Measurements from ENCODE around the gene DPP9. TPM values are rescaled to one million over a fixed set of nuclear protein-coding genes. Genes with fewer than 3 reads are reported as not detected.
A peak's percentile ranks its signal among the peaks of the same experiment; 100 is the strongest.
"Not testable (repeated sequence)": the region's sequence is repeated elsewhere in the genome, so short reads cannot be mapped to it uniquely, and the experiment has no call there.

The DPP9 gene
- total and polyA plus RNA-seq, 7 experiments from 2014 or later = 16.4 to 90.7 (median 80.1) TPM

GRCh38 chr19:4719499-4719866 lies 4.2 kb downstream of the DPP9 start:
- Histone ChIP-seq H3K4me1 (ENCODE audit: control insufficient read depth in 2 of 2, insufficient read depth in 2 of 2, low read length in 2 of 2) (peaks cover 13 to 18% of the 10 kb centered on the region in 2 donors), H3K27ac (ENCODE audit: low read depth, low read length) (no peak overlapping the region), H3K36me3 (ENCODE audit: control insufficient read depth in 2 of 3, insufficient read depth in 3 of 3, low read length in 3 of 3) (peaks cover 0 to 66% (median 19%) of the 10 kb centered on the region in 3 experiments), H3K4me3 (ENCODE audit: low read length) (no peak overlapping the region), H3K27me3 (ENCODE audit: control insufficient read depth in 2 of 2, insufficient read depth in 2 of 2, low read length in 2 of 2) (no peaks in the 10 kb centered on the region), H3K9me3 (ENCODE audit: control insufficient read depth in 2 of 3, low read length in 3 of 3) (no peaks in the 10 kb centered on the region)
- Mint-ChIP-seq H3K4me1 (peaks cover 23 to 41% (median 29%) of the 10 kb centered on the region in 7 donors), H3K4me3 (no peak overlapping the region), H3K9me3 (peaks cover 0 to 9% (median 0%) of the 10 kb centered on the region in 11 donors), H3K27me3 (peaks cover 0 to 7% (median under 1%) of the 10 kb centered on the region in 5 donors), H3K27ac (peak overlapping the region in 1 of 9 donors; percentile 19), H3K36me3 (peaks cover 3 to 24% (median 10%) of the 10 kb centered on the region in 5 donors)
- DNase-seq (no peak), ATAC-seq (no peak)
- intact Hi-C loops (cut with micrococcal nuclease) = no loop called here
- POLR2A ChIA-PET = no interaction called here
- CTCF ChIA-PET = no interaction called here

GRCh38 chr19:4717966-4718701 lies 5.5 kb downstream of the DPP9 start:
- Mint-ChIP-seq H3K36me3 (peaks cover 5 to 27% (median 12%) of the 10 kb centered on the region in 5 donors), H3K4me3 (no peak overlapping the region), H3K27me3 (no peaks in the 10 kb centered on the region), H3K9me3 (peaks cover 0 to 1% (median 0%) of the 10 kb centered on the region in 11 donors), H3K4me1 (peaks cover 22 to 32% (median 24%) of the 10 kb centered on the region in 7 donors), H3K27ac (no peak overlapping the region)
- H3K4me1 ChIP-seq (ENCODE audit: control insufficient read depth in 2 of 2, insufficient read depth in 2 of 2, low read length in 2 of 2) = peaks cover 12 to 18% of the 10 kb centered on the region in 2 donors
- DNase-seq (no peak), ATAC-seq (no peak)
- POLR2A ChIA-PET = no interaction called here
- H3K27me3 ChIP-seq (ENCODE audit: control insufficient read depth in 2 of 2, insufficient read depth in 2 of 2, low read length in 2 of 2) = no peaks in the 10 kb centered on the region
- H3K36me3 ChIP-seq (ENCODE audit: control insufficient read depth in 2 of 3, insufficient read depth in 3 of 3, low read length in 3 of 3) = peaks cover 0 to 76% (median 19%) of the 10 kb centered on the region in 3 experiments
- no peak overlapping the region for H3K4me3 ChIP-seq (ENCODE audit: low read length)
- H3K27ac ChIP-seq (ENCODE audit: low read depth, low read length) = no peak overlapping the region
- CTCF ChIA-PET = no interaction called here
- H3K9me3 ChIP-seq (ENCODE audit: control insufficient read depth in 2 of 3, low read length in 3 of 3) = no peaks in the 10 kb centered on the region
- intact Hi-C loops (cut with micrococcal nuclease) = no loop called here

GRCh38 chr19:4717191-4717965 lies 6.3 kb downstream of the DPP9 start:
- peaks cover 5 to 34% (median 12%) of the 10 kb centered on the region in 5 donors for H3K36me3 Mint-ChIP-seq
- H3K36me3 ChIP-seq (ENCODE audit: control insufficient read depth in 2 of 3, insufficient read depth in 3 of 3, low read length in 3 of 3) = peaks cover 0 to 84% (median 19%) of the 10 kb centered on the region in 3 experiments
- intact Hi-C loops (cut with micrococcal nuclease) = no loop called here

DNA sequence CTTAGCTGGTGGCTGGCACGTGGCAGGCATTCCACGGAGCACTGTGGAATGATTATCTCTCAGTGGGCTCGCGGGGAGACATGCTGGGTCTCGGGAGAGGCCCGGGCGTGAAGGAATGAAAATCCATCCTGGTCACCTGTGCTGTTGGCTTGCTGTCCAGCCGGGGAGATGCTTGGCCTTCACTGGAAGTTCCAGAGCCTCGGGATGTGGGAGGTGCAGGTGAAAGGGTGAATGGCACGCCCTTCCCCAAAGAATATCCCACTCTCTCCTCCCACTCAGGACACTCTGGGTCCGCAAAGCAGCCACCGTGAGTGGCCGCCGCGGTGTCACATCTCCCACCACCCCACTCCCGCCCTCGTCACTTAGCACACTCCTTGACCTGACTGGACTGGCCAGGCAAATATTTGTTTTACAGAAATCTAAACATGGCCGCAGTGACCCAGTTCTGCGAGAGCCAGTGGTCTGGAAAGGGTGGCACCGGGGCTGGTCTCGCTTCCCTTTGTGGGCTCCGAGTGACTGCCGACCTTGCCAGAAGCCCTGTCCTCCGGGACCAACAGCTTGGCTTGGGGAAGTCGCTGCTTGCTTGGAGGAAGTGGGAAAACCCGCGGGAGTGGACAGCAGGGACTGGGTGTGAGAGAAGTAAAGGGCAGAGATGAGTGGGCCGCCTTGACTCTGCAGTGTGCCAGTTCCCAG lies 8.0 kb downstream of the DPP9 start:
- CTCF ChIA-PET = no interaction called here

More at GRCh38 chr19:4717191-4717965, 6.3 kb downstream of the DPP9 start:
- peaks cover 0 to 1% (median 0%) of the 10 kb centered on the region in 11 donors for H3K9me3 Mint-ChIP-seq
- ATAC-seq (no peak), DNase-seq (no peak)
- H3K4me1 Mint-ChIP-seq = peaks cover 15 to 25% (median 20%) of the 10 kb centered on the region in 7 donors
- no peaks in the 10 kb centered on the region for H3K27me3 ChIP-seq (ENCODE audit: control insufficient read depth in 2 of 2, insufficient read depth in 2 of 2, low read length in 2 of 2)
- H3K27me3 Mint-ChIP-seq = no peaks in the 10 kb centered on the region
- H3K4me3 Mint-ChIP-seq = no peak overlapping the region
- H3K27ac Mint-ChIP-seq = no peak overlapping the region
- no peak overlapping the region for H3K27ac ChIP-seq (ENCODE audit: low read depth, low read length)
- peaks cover 4 to 10% of the 10 kb centered on the region in 2 donors for H3K4me1 ChIP-seq (ENCODE audit: control insufficient read depth in 2 of 2, insufficient read depth in 2 of 2, low read length in 2 of 2)
- no peak overlapping the region for H3K4me3 ChIP-seq (ENCODE audit: low read length)
- H3K9me3 ChIP-seq (ENCODE audit: control insufficient read depth in 2 of 3, low read length in 3 of 3) = no peaks in the 10 kb centered on the region
- ChIA-PET CTCF (no interaction called here), POLR2A (no interaction called here)

DNA sequence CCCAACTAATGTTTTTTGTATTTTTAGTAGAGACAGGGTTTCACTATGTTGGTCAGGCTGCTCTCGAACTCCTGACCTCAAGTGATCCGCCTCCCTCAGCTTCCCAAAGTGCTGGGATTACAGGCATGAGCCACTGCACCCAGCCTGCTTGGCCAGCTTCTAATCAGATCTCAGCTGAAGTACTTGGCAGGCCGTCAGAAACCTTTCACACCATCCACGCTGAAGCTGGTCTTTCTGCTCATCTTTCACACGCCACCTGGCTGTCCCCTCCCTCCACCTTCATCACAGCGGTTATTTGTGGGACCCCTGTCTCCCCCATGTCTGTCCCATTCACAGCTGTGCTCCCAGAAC lies 8.5 kb downstream of the DPP9 start:
- POLR2A ChIA-PET; intact Hi-C loops (cut with micrococcal nuclease); H3K4me1 Mint-ChIP-seq; H3K27ac ChIP-seq (ENCODE audit: low read depth, low read length); ATAC-seq; H3K4me1 ChIP-seq (ENCODE audit: control insufficient read depth in 2 of 2, insufficient read depth in 2 of 2, low read length in 2 of 2); H3K9me3 Mint-ChIP-seq; H3K9me3 ChIP-seq (ENCODE audit: control insufficient read depth in 2 of 3, low read length in 3 of 3); CTCF ChIA-PET; H3K27ac Mint-ChIP-seq; H3K27me3 Mint-ChIP-seq; H3K4me3 ChIP-seq (ENCODE audit: low read length); H3K27me3 ChIP-seq (ENCODE audit: control insufficient read depth in 2 of 2, insufficient read depth in 2 of 2, low read length in 2 of 2); H3K4me3 Mint-ChIP-seq; DNase-seq: not testable (repeated sequence)
- peaks cover 0 to 92% (median 19%) of the 10 kb centered on the region in 3 experiments for H3K36me3 ChIP-seq (ENCODE audit: control insufficient read depth in 2 of 3, insufficient read depth in 3 of 3, low read length in 3 of 3)
- peaks cover 5 to 40% (median 9%) of the 10 kb centered on the region in 5 donors for H3K36me3 Mint-ChIP-seq

More for the DNA sequence above, 8.0 kb downstream of the DPP9 start:
- Histone ChIP-seq H3K4me1 (ENCODE audit: control insufficient read depth in 2 of 2, insufficient read depth in 2 of 2, low read length in 2 of 2) (no peaks in the 10 kb centered on the region), H3K27me3 (ENCODE audit: control insufficient read depth in 2 of 2, insufficient read depth in 2 of 2, low read length in 2 of 2) (no peaks in the 10 kb centered on the region), H3K27ac (ENCODE audit: low read depth, low read length) (no peak overlapping the region), H3K36me3 (ENCODE audit: control insufficient read depth in 2 of 3, insufficient read depth in 3 of 3, low read length in 3 of 3) (peaks cover 0 to 92% (median 19%) of the 10 kb centered on the region in 3 experiments), H3K4me3 (ENCODE audit: low read length) (no peak overlapping the region), H3K9me3 (ENCODE audit: control insufficient read depth in 2 of 3, low read length in 3 of 3) (no peaks in the 10 kb centered on the region)
- Mint-ChIP-seq H3K4me3 (no peak overlapping the region), H3K4me1 (peaks cover 4 to 12% (median 9%) of the 10 kb centered on the region in 7 donors), H3K27ac (no peak overlapping the region), H3K27me3 (no peaks in the 10 kb centered on the region), H3K36me3 (peaks cover 5 to 43% (median 12%) of the 10 kb centered on the region in 5 donors), H3K9me3 (peaks cover 0 to 1% (median 0%) of the 10 kb centered on the region in 11 donors)
- POLR2A ChIA-PET = no interaction called here
- DNase-seq (no peak), ATAC-seq (no peak)
- intact Hi-C loops (cut with micrococcal nuclease) = no loop called here

GRCh38 chr19:4714016-4714415 lies 9.6 kb downstream of the DPP9 start:
- Mint-ChIP-seq H3K4me3 (no peak overlapping the region), H3K27ac (no peak overlapping the region), H3K36me3 (peaks cover 5 to 45% (median 13%) of the 10 kb centered on the region in 5 donors), H3K4me1 (peaks cover 4 to 12% (median 6%) of the 10 kb centered on the region in 7 donors), H3K27me3 (no peaks in the 10 kb centered on the region), H3K9me3 (peaks cover 0 to 1% (median 0%) of the 10 kb centered on the region in 11 donors)
- no peak for ATAC-seq
- Histone ChIP-seq H3K27ac (ENCODE audit: low read depth, low read length) (no peak overlapping the region), H3K4me1 (ENCODE audit: control insufficient read depth in 2 of 2, insufficient read depth in 2 of 2, low read length in 2 of 2) (peaks cover 0 to 7% of the 10 kb centered on the region in 2 donors), H3K4me3 (ENCODE audit: low read length) (no peak overlapping the region), H3K27me3 (ENCODE audit: control insufficient read depth in 2 of 2, insufficient read depth in 2 of 2, low read length in 2 of 2) (no peaks in the 10 kb centered on the region), H3K36me3 (ENCODE audit: control insufficient read depth in 2 of 3, insufficient read depth in 3 of 3, low read length in 3 of 3) (peaks cover 0 to 87% (median 19%) of the 10 kb centered on the region in 3 experiments), H3K9me3 (ENCODE audit: control insufficient read depth in 2 of 3, low read length in 3 of 3) (no peaks in the 10 kb centered on the region)
- ChIA-PET CTCF (no interaction called here), POLR2A (no interaction called here)
- no peak for DNase-seq
- intact Hi-C loops (cut with micrococcal nuclease) = no loop called here

Data from naive thymus-derived CD4-positive, alpha-beta T cell (primary cell).